Transverse colon (tissue), 4 donors: Measurements from ENCODE around the gene OTOG. TPM values are rescaled to one million over a fixed set of nuclear protein-coding genes. Genes with fewer than 3 reads are reported as not detected.

Source experiments
- DNase-seq: peaks from one replicate; pipeline ENCODE4 v3.0.0-alpha.2; 2019
- H3K27ac ChIP-seq, 4 donors: fragments of 200-600 bp; sonication (generic); 2 replicates each; pipeline ENCODE4 v1.5.1; 2016 to 2018; ENCODE audit warnings: inconsistent platforms in 4 of 4
- H3K27me3 ChIP-seq: fragments of 200-600 bp; sonication (generic); 2 replicates; pipeline ENCODE4 v1.5.1; 2017; ENCODE audit warnings: inconsistent platforms
- H3K36me3 ChIP-seq, 4 donors: fragments of 200-600 bp; sonication (generic); 2 replicates each; pipeline ENCODE4 v1.5.1; 2017 to 2019; ENCODE audit warnings: inconsistent platforms in 4 of 4
- H3K4me1 ChIP-seq, 4 donors: fragments of 200-600 bp; sonication (generic); 2 replicates each; pipeline ENCODE4 v1.5.1; 2017 to 2020; ENCODE audit warnings: inconsistent platforms in 4 of 4
- H3K4me3 ChIP-seq, 4 donors: fragments of 200-600 bp; sonication (generic); 1 replicate in 1 of 4; 2 replicates in 3 of 4; pipeline versions ENCODE4 v1.5.1 to v1.6.1; 2017 to 2019; ENCODE audit warnings: inconsistent platforms in 4 of 4
- H3K9me3 ChIP-seq, 2 donors: fragments of 200-600 bp; sonication (generic); 2 replicates each; pipeline ENCODE4 v1.5.1; 2017 to 2019; ENCODE audit warnings: inconsistent platforms in 2 of 2
- EP300 ChIP-seq: sonication (generic); formaldehyde crosslinking; IDR thresholded peaks from one replicate; pipeline ENCODE4 v1.6.1; 2017; ENCODE audit warnings: antibody characterized with exemption, low read depth
- POLR2A ChIP-seq: fragments of 450-650 bp; IDR thresholded peaks from one replicate; pipeline ENCODE4 v1.6.1; 2016; ENCODE audit warnings: antibody characterized with exemption, mild to moderate bottlenecking, moderate library complexity
- POLR2AphosphoS5 ChIP-seq, 3 donors: sonication (generic); formaldehyde crosslinking; IDR thresholded peaks; one replicate each; pipeline ENCODE4 v1.6.1; 2016; ENCODE audit warnings: antibody characterized with exemption in 3 of 3
- WGBS, 2 donors: methylation state at CpG; one replicate each; pipeline ENCODE4 v1.1.5; 2018; ENCODE audit warnings: low coverage in 1 of 2; 5-methylcytosine and 5-hydroxymethylcytosine counted together
- in situ Hi-C, 4 donors: fragments of 200-750 bp; cut with MboI; loops; one replicate each; pipeline versions ENCODE4 v1.15.0 to v1.15.1; 2017; ENCODE audit warnings: low sequenced_read_pairs in 3 of 4, low pct_ligation_motif_present in 1 of 4, low pct_unique_long_range_greater_than_20kb in 1 of 4
- intact Hi-C: fragments of 100-400 bp; cut with DNase I; formaldehyde crosslinking; loops from one replicate; pipeline ENCODE4 v1.15.1; 2023; ENCODE audit warnings: low total_unique reads
- total RNA-seq, 4 donors: library from RNA; depleted of rRNA; stranded (reverse); fragments of >200 nt; gene quantifications; one replicate each; pipeline ENCODE4 v1.1.0, GENCODE V29; 2016
- TF ChIP-seq, protein P1 (sequence below), 5 experiments: fragments of 200-600 bp in 3 of 5; fragments of 450-650 bp in 2 of 5; sonication (generic) in 3 of 5; IDR thresholded peaks; 1 replicate in 2 of 5; 2 replicates in 3 of 5; pipeline ENCODE4 v1.5.1; 2016 to 2017; ENCODE audit warnings: antibody characterized with exemption in 5 of 5, inconsistent platforms in 3 of 5, mild to moderate bottlenecking in 2 of 5, moderate library complexity in 1 of 5

OTOG gene
- total RNA-seq, 4 donors from 2014 or later: not detected

DNA sequence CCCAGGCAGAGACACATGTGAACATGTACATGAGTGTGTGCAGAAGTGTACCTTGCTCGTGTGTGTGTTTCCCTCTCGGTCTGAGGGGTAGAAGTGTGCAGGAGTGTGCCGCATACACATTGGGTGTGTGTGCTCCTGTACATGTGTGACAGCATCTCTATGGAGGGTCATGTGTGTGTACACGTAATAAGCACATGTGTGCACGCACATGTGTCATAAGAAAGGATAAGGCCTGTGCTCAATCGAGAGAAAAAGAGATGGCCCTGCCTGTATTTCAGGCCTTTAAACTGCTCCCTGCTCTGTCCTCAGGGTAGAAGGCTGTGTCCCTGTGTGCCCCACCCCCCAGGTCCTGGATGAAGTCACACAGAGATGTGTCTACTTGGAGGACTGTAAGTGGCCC, 61.8 kb downstream of the OTOG start:
- no peak for DNase-seq
- Histone ChIP-seq H3K36me3 (no peaks in the 10 kb centered on the region), H3K27me3 (no peaks in the 10 kb centered on the region), H3K4me1 (no peaks in the 10 kb centered on the region), H3K27ac (no peak overlapping the region), H3K9me3 (no peaks in the 10 kb centered on the region), H3K4me3 (no peak overlapping the region)
- intact Hi-C loops (no loop called here), in situ Hi-C loops (no loop called here)
- 89% methylated on average over 6 of the region's 6 CpGs; no CpG with 5 or more reads in 1 of the 2 donors for WGBS, 2 donors
- no peak for TF ChIP-seq POLR2AphosphoS5 (IDR thresholded peaks at IDR 0.05)
- TF ChIP-seq, protein P1, sequence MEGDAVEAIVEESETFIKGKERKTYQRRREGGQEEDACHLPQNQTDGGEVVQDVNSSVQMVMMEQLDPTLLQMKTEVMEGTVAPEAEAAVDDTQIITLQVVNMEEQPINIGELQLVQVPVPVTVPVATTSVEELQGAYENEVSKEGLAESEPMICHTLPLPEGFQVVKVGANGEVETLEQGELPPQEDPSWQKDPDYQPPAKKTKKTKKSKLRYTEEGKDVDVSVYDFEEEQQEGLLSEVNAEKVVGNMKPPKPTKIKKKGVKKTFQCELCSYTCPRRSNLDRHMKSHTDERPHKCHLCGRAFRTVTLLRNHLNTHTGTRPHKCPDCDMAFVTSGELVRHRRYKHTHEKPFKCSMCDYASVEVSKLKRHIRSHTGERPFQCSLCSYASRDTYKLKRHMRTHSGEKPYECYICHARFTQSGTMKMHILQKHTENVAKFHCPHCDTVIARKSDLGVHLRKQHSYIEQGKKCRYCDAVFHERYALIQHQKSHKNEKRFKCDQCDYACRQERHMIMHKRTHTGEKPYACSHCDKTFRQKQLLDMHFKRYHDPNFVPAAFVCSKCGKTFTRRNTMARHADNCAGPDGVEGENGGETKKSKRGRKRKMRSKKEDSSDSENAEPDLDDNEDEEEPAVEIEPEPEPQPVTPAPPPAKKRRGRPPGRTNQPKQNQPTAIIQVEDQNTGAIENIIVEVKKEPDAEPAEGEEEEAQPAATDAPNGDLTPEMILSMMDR (IDR thresholded peaks at IDR 0.05): no peak
- no peak for TF ChIP-seq POLR2A

DNA sequence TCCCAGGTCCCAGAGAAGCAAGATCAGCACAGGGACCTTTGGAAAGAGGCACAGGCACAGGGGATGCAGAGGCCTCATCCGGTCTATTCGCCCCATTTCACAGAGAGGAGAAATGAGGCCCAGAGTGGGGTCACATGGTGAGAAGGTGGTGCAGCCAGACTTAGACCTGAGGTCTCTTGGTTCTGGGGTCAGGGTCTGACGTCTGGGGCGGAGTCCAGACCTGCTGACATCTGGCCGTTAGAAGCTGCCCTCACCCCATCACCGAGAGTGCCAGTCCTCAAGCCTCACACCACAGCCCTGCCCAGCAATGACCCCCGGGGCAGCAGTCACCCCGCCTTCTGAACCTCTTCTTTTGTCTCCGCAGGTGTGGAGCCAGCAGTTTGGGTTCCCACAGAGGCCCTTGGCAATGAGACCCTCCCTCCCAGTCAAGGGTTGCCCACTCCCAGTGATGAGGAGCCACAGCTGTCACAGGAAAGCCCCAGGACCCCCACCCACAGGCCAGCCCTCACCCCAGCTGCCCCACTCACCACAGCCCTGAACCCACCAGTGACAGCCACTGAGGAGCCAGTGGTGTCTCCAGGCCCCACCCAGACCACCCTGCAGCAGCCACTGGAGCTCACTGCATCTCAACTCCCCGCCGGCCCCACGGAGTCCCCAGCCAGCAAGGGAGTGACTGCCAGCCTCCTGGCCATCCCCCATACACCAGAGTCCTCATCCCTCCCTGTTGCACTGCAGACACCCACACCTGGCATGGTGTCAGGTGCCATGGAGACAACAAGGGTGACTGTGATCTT, 62.4 kb downstream of the OTOG start:
- H3K27me3 ChIP-seq: no peaks in the 10 kb centered on the region
- H3K4me1 ChIP-seq: no peaks in the 10 kb centered on the region
- WGBS, 2 donors: 79% methylated on average over 12 of the region's 12 CpGs; no CpG with 5 or more reads in 1 of the 2 donors
- H3K4me3 ChIP-seq: no peak overlapping the region
- in situ Hi-C loops: no loop called here
- H3K27ac ChIP-seq: no peak overlapping the region
- H3K36me3 ChIP-seq: no peaks in the 10 kb centered on the region
- intact Hi-C loops: no loop called here
- DNase-seq: no peak
- TF ChIP-seq POLR2AphosphoS5 (IDR thresholded peaks at IDR 0.05) (no peak), POLR2A (no peak), EP300 (no peak)
- TF ChIP-seq, protein P1 (IDR thresholded peaks at IDR 0.05): no peak
- H3K9me3 ChIP-seq: no peaks in the 10 kb centered on the region

DNA sequence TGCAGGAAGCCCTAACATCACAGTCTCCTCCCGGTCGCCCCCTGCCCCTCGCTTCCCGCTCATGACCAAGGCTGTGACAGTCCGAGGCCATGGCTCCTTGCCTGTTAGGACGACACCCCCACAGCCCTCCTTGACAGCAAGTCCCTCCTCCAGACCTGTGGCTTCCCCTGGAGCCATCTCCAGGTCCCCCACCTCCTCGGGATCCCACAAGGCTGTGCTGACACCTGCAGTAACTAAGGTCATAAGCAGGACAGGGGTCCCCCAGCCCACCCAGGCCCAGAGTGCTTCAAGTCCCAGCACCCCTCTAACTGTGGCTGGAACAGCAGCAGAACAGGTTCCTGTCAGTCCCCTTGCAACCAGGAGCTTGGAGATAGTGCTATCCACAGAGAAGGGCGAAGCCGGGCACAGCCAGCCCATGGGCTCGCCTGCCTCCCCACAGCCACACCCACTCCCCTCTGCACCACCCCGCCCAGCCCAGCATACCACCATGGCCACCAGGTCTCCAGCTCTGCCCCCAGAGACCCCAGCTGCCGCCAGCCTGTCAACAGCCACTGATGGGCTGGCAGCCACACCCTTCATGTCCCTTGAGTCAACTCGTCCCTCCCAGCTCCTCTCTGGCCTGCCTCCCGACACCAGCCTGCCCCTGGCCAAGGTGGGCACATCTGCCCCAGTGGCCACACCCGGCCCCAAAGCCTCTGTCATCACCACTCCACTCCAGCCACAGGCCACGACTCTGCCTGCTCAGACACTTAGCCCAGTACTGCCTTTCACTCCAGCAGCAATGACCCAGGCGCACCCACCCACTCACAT, 63.2 kb downstream of the OTOG start:
- H3K27ac ChIP-seq: no peak overlapping the region
- WGBS, 2 donors: 66% methylated on average over 14 of the region's 17 CpGs; no CpG with 5 or more reads in 1 of the 2 donors
- no peak overlapping the region for H3K4me3 ChIP-seq
- TF ChIP-seq POLR2AphosphoS5 (IDR thresholded peaks at IDR 0.05) (no peak), POLR2A (no peak), EP300 (no peak)
- TF ChIP-seq, protein P1 (IDR thresholded peaks at IDR 0.05): no peak
- no peak for DNase-seq
- no peaks in the 10 kb centered on the region for H3K4me1 ChIP-seq
- no peaks in the 10 kb centered on the region for H3K27me3 ChIP-seq
- H3K9me3 ChIP-seq: no peaks in the 10 kb centered on the region
- in situ Hi-C loops: no loop called here
- no peaks in the 10 kb centered on the region for H3K36me3 ChIP-seq
- intact Hi-C loops: no loop called here

DNA sequence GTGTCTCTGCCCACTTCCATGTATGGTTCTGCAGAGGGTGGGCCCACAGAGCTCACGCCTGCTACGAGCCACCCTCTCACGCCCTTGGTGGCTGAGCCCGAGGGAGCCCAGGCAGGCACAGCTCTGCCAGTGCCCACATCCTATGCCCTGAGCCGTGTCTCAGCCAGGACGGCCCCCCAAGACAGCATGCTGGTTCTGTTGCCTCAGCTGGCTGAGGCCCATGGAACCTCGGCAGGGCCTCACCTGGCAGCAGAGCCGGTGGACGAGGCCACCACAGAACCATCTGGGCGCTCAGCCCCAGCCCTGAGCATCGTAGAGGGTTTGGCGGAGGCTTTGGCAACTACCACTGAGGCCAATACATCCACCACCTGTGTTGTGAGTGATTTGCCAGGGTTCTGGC, 64.0 kb downstream of the OTOG start:
- DNase-seq: no peak
- H3K4me1 ChIP-seq: no peaks in the 10 kb centered on the region
- H3K27me3 ChIP-seq: no peaks in the 10 kb centered on the region
- in situ Hi-C loops: no loop called here
- H3K36me3 ChIP-seq: no peaks in the 10 kb centered on the region
- WGBS, 2 donors: 80% methylated on average over 12 of the region's 12 CpGs; no CpG with 5 or more reads in 1 of the 2 donors
- no peaks in the 10 kb centered on the region for H3K9me3 ChIP-seq
- intact Hi-C loops: no loop called here
- no peak overlapping the region for H3K27ac ChIP-seq
- TF ChIP-seq, protein P1 (IDR thresholded peaks at IDR 0.05): no peak
- TF ChIP-seq POLR2AphosphoS5 (IDR thresholded peaks at IDR 0.05) (no peak), EP300 (no peak), POLR2A (no peak)
- H3K4me3 ChIP-seq: no peak overlapping the region
